Measurements from ENCODE around the gene LCNL1.

LCNL1 gene

DNA sequence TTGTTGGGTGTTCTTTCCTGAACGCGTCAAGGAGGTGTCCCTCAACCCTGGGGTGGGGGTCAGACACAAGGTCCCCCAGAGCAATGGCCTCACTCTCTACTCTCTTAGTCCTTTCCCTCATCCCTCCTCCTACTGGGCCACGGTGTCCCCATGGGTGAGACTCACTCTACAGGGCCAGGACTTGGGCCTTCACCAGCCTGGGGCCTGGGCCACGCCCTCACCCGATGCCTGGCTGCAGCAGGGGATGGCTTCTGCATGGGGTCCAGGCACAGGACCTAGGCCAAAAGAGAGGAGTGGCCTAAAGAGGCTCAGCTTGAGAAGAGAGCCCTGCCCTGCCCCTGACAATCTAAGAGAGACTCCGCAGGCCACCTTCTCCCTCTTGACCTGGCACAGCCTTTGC, 24.9 kb upstream of the LCNL1 start:
- H3K4me3 Mint-ChIP-seq, result no peak overlapping the region
- no peaks in the 10 kb centered on the region for H3K36me3 Mint-ChIP-seq (ENCODE audit: low read depth)
- H3K9me3 Mint-ChIP-seq, result no peaks in the 10 kb centered on the region
- TF ChIP-seq, protein P1, sequence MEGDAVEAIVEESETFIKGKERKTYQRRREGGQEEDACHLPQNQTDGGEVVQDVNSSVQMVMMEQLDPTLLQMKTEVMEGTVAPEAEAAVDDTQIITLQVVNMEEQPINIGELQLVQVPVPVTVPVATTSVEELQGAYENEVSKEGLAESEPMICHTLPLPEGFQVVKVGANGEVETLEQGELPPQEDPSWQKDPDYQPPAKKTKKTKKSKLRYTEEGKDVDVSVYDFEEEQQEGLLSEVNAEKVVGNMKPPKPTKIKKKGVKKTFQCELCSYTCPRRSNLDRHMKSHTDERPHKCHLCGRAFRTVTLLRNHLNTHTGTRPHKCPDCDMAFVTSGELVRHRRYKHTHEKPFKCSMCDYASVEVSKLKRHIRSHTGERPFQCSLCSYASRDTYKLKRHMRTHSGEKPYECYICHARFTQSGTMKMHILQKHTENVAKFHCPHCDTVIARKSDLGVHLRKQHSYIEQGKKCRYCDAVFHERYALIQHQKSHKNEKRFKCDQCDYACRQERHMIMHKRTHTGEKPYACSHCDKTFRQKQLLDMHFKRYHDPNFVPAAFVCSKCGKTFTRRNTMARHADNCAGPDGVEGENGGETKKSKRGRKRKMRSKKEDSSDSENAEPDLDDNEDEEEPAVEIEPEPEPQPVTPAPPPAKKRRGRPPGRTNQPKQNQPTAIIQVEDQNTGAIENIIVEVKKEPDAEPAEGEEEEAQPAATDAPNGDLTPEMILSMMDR (IDR thresholded peaks at IDR 0.05; ENCODE audit: unreplicated experiment in 3 of 3), result no peak
- no peaks in the 10 kb centered on the region for H3K27me3 Mint-ChIP-seq (ENCODE audit: low read depth)
- H3K27ac Mint-ChIP-seq, result no peak overlapping the region
- H3K4me1 Mint-ChIP-seq, result peaks cover 2% of the 10 kb centered on the region

DNA sequence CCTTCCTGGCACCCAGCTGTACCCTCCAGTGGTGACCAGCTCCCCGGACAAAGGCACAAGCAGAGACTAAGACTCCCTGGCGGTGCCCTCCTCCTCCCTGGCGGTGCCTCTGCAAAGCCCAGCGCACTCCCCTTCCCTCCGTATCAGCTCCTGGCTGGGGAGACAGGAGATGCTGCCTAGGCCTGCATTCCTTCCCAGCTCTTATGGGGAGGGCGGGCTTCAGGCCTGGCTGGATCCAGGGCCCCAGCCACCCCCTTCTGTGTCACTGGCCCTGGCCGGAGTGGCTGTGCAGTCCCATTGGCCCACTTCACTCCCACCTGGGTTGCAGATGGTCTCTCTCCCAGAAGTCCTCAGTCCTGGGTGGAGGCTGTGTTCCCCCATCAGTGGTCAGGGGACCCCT, 24.3 kb upstream of the LCNL1 start:
- Mint-ChIP-seq H3K27me3 (ENCODE audit: low read depth) (no peaks in the 10 kb centered on the region), H3K9me3 (no peaks in the 10 kb centered on the region), H3K4me1 (peaks cover 5% of the 10 kb centered on the region), H3K4me3 (no peak overlapping the region), H3K27ac (no peak overlapping the region), H3K36me3 (ENCODE audit: low read depth) (no peaks in the 10 kb centered on the region)
- TF ChIP-seq, protein P1 (IDR thresholded peaks at IDR 0.05; ENCODE audit: unreplicated experiment in 3 of 3), result no peak

GRCh38 chr9:136958898-136959850, 23.6 kb upstream of the LCNL1 start:
- H3K4me3 Mint-ChIP-seq, result no peak overlapping the region
- H3K9me3 Mint-ChIP-seq, result no peaks in the 10 kb centered on the region
- TF ChIP-seq, protein P1 (IDR thresholded peaks at IDR 0.05; ENCODE audit: unreplicated experiment in 3 of 3), result no peak
- no peak overlapping the region for H3K27ac Mint-ChIP-seq
- H3K36me3 Mint-ChIP-seq (ENCODE audit: low read depth), result no peaks in the 10 kb centered on the region
- peaks cover 5% of the 10 kb centered on the region for H3K4me1 Mint-ChIP-seq
- no peaks in the 10 kb centered on the region for H3K27me3 Mint-ChIP-seq (ENCODE audit: low read depth)

DNA sequence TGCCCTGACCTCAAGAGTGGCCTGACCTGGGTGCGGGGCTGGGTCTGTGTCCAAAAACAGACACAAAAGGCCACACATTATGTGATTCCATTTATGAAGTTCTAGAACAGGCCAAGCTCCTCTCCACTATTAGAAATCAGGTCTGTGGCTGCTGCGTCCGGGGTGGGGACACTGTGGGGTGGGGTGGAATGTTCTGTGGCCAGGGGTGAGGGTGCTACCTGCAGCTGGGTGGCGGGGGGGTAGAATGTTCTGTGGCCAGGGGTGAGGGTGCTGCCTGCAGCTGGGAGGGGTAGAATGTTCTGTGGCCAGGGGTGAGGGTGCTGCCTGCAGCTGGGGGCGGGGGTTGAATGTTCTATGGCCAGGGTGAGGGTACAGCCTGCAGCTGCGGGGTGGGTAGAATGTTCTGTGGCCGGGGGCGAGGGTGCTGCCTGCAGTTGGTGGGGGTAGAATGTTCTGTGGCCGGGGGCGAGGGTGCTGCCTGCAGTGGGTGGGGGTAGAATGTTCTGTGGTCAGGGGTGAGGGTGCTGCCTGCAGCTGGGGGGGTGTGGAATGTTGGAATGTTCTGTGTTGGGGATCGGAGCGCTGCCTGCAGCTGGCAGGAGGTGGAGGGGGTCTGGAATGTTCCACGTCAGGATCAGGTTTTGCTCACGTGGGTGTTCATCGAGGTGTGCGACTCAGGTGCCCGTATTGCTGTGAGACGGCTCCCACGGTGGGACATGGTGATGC, 22.4 kb upstream of the LCNL1 start:
- TF ChIP-seq, protein P1 (IDR thresholded peaks at IDR 0.05; ENCODE audit: unreplicated experiment in 3 of 3), result no peak

DNA sequence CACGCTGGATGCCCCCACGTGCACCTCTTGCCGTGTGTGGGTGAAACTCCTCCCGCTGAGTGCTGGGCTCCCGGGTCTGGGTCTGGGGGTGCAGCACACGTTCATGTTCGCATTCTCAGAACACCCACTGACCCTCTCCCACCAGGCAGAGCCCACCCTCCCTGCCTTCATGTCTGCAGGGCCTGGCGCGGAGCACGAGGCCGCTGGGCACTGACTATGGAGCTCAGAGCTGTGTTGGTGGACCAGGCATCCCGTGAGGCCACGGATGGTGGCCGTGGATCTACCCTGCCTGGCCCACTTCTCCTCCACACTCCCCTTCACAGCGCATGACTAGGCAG, 21.9 kb upstream of the LCNL1 start:
- no peak overlapping the region for H3K27ac Mint-ChIP-seq
- H3K9me3 Mint-ChIP-seq, result no peaks in the 10 kb centered on the region
- H3K27me3 Mint-ChIP-seq (ENCODE audit: low read depth), result peaks cover 4% of the 10 kb centered on the region
- TF ChIP-seq, protein P1 (IDR thresholded peaks at IDR 0.05; ENCODE audit: unreplicated experiment in 3 of 3), result no peak
- H3K4me3 Mint-ChIP-seq, result no peak overlapping the region
- no peaks in the 10 kb centered on the region for H3K36me3 Mint-ChIP-seq (ENCODE audit: low read depth)
- H3K4me1 Mint-ChIP-seq, result peaks cover 8% of the 10 kb centered on the region

More for the DNA sequence above, 22.4 kb upstream of the LCNL1 start:
- peaks cover 5% of the 10 kb centered on the region for H3K4me1 Mint-ChIP-seq
- no peaks in the 10 kb centered on the region for H3K27me3 Mint-ChIP-seq (ENCODE audit: low read depth)
- H3K4me3 Mint-ChIP-seq, result no peak overlapping the region
- H3K9me3 Mint-ChIP-seq, result no peaks in the 10 kb centered on the region
- H3K27ac Mint-ChIP-seq, result peak overlapping the region in 1 of 3 experiments; percentile 55
- no peaks in the 10 kb centered on the region for H3K36me3 Mint-ChIP-seq (ENCODE audit: low read depth)
